NCI-H2171 (cell line): ENCODE results near the gene C16orf89.
"Not testable (repeated sequence)": the region's sequence is repeated elsewhere in the genome, so short reads cannot be mapped to it uniquely, and the experiment has no call there.

ENCODE experiments used
- DNase-seq: peaks from one replicate; lab custom pipeline; 2025; lab: John Stamatoyannopoulos, UW

Gene C16orf89

GRCh38 chr16:5084802-5085201 is 19.0 kb upstream of the C16orf89 start:
- DNase-seq: not testable (repeated sequence)

GRCh38 chr16:5084099-5084731 is 18.5 kb upstream of the C16orf89 start:
- not testable (repeated sequence) for DNase-seq

- not testable (repeated sequence) for DNase-seq
These were observed 17.9 kb upstream of the C16orf89 start for GRCh38 chr16:5083646-5084045.

- DNase-seq: not testable (repeated sequence)
These were observed 15.2 kb upstream of the C16orf89 start for GRCh38 chr16:5080996-5081395.

- DNase-seq: not testable (repeated sequence)
These were observed 14.7 kb upstream of the C16orf89 start for GRCh38 chr16:5080461-5080860.

- no peak for DNase-seq
These were observed 12.9 kb upstream of the C16orf89 start for GRCh38 chr16:5078626-5079025.

GRCh38 chr16:5077304-5077703 is 11.5 kb upstream of the C16orf89 start:
- DNase-seq: no peak

- DNase-seq: no peak
These were observed 9.9 kb upstream of the C16orf89 start for GRCh38 chr16:5075637-5076036.

GRCh38 chr16:5073771-5074170 is 8.0 kb upstream of the C16orf89 start:
- not testable (repeated sequence) for DNase-seq

- no peak for DNase-seq
These were observed 7.5 kb upstream of the C16orf89 start for GRCh38 chr16:5073279-5073629.

GRCh38 chr16:5072334-5073278 is 6.8 kb upstream of the C16orf89 start:
- DNase-seq: no peak

- peak; percentile 82 for DNase-seq
These were observed 6.1 kb upstream of the C16orf89 start, which contains the start of gene ALG1 for GRCh38 chr16:5071681-5072333. TSS of gene ALG1 (plus strand) at chr16:5071843. CDS start at chr16:5071850, 7 bp downstream.

GRCh38 chr16:5071341-5071680 is 5.6 kb upstream of the C16orf89 start:
- no peak for DNase-seq

GRCh38 chr16:5070431-5071186 is 4.9 kb upstream of the C16orf89 start:
- DNase-seq: no peak

- DNase-seq: no peak
These were observed 4.1 kb upstream of the C16orf89 start for GRCh38 chr16:5069854-5070253.

- no peak for DNase-seq
These were observed 3.3 kb upstream of the C16orf89 start for GRCh38 chr16:5069048-5069447.

GRCh38 chr16:5066511-5066910 is 755 bp upstream of the C16orf89 start:
- DNase-seq: no peak

GRCh38 chr16:5065326-5065725 is 430 bp downstream of the C16orf89 start:
- DNase-seq: no peak

GRCh38 chr16:5064915-5065314 is 841 bp downstream of the C16orf89 start:
- DNase-seq: no peak

GRCh38 chr16:5062790-5063765 is 2.7 kb downstream of the C16orf89 start:
- DNase-seq: no peak

GRCh38 chr16:5062051-5062450 is 3.7 kb downstream of the C16orf89 start:
- no peak for DNase-seq
